Epithelial cell of proximal tubule (primary cell): Measurements from ENCODE around the gene DISC1. TPM values are rescaled to one million over a fixed set of nuclear protein-coding genes. Genes with fewer than 3 reads are reported as not detected.

Source experiments
- DNase-seq: peaks from one replicate; pipeline ENCODE4 v3.0.0-alpha.2; 2011; ENCODE audit warnings: low read depth
- H3K4me3 ChIP-seq: 2 replicates; pipeline ENCODE4 v1.5.1; 2011; ENCODE audit warnings: low read depth, mild to moderate bottlenecking, low read length
- total RNA-seq: library from RNA; depleted of rRNA; stranded (reverse); fragments of >200 nt; gene quantifications from 2 replicates; pipeline ENCODE4 v1.2.3, GENCODE V29; 2015
- TF ChIP-seq, protein P1 (sequence below): conservative IDR thresholded peaks from 2 replicates; pipeline ENCODE4 v1.5.1; 2012; ENCODE audit warnings: low read depth, mild to moderate bottlenecking, low read length

DISC1 gene
- total RNA-seq, 1 donor from 2014 or later: 3.1 TPM

DNA sequence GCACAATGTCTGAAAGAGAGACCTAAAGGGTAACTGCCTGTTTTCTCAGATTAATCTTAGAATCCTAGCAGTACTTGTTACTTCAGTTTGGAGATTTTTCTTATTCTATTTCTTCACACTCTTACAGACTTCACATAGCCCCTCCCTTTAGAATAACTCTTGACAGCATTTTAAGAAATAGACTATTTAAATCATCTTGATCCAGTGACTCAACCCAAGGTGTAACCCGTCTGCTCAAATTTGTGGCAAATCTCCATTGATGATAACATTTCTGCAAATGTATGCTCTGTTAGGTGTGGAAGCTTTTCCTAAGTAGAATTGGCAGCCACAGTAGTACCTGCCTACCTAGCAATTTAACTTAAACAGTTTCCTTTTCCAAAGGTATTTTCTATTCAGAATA, 391.2 kb downstream of the DISC1 start:
- no peak overlapping the region for H3K4me3 ChIP-seq

GRCh38 chr1:232018231-232019025, 391.8 kb downstream of the DISC1 start:
- TF ChIP-seq, protein P1, sequence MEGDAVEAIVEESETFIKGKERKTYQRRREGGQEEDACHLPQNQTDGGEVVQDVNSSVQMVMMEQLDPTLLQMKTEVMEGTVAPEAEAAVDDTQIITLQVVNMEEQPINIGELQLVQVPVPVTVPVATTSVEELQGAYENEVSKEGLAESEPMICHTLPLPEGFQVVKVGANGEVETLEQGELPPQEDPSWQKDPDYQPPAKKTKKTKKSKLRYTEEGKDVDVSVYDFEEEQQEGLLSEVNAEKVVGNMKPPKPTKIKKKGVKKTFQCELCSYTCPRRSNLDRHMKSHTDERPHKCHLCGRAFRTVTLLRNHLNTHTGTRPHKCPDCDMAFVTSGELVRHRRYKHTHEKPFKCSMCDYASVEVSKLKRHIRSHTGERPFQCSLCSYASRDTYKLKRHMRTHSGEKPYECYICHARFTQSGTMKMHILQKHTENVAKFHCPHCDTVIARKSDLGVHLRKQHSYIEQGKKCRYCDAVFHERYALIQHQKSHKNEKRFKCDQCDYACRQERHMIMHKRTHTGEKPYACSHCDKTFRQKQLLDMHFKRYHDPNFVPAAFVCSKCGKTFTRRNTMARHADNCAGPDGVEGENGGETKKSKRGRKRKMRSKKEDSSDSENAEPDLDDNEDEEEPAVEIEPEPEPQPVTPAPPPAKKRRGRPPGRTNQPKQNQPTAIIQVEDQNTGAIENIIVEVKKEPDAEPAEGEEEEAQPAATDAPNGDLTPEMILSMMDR: no peak
- H3K4me3 ChIP-seq: no peak overlapping the region
- DNase-seq: no peak

More for the DNA sequence above, 391.2 kb downstream of the DISC1 start:
- DNase-seq: no peak
- TF ChIP-seq, protein P1: no peak

GRCh38 chr1:232019026-232019340, 392.4 kb downstream of the DISC1 start:
- no peak for DNase-seq
- TF ChIP-seq, protein P1: no peak
- H3K4me3 ChIP-seq: no peak overlapping the region

GRCh38 chr1:232020352-232020751, 393.8 kb downstream of the DISC1 start:
- DNase-seq: no peak
- TF ChIP-seq, protein P1: no peak
- no peak overlapping the region for H3K4me3 ChIP-seq

DNA sequence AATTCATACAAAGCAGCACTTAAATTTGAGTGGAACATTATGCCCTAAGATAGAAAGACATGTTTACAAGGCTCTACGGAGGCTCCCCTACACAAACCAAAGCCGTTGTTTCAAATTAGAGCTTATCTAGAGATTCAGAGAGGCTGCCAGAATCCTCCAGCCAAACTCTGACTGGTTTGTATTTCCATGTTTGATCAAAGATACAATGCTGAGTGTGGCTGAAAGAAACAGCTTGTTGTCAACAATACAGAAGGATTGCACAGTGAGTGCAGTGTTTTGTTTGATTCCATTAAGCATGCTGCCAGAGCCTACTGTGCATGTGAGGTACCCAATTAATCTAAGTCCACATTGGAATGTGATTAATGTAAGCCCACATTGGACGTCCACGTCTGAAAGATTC, 402.7 kb downstream of the DISC1 start:
- no peak overlapping the region for H3K4me3 ChIP-seq
- DNase-seq: no peak
- TF ChIP-seq, protein P1: no peak

DNA sequence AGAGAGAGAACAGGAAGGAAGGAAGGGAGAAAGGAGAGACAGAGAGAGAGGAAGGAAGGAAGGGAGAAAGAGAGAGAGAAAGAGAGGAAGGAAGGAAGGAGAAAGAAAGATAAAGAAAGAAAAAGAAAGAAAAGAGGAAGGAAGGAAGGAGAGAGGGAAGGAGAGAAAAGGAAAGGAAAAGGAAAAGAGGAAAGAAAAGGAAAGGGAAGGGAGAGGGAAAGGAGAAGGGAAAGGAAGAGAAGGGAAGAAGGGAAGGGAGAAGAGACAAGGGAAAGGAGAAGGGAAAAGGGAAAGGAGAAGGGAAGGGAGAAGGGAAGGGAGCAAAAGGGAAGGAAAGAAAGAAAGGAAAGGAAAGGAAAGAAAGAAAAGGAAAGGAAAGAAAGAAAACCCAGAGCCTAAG, 404.6 kb downstream of the DISC1 start:
- DNase-seq: no peak
- H3K4me3 ChIP-seq: no peak overlapping the region
- TF ChIP-seq, protein P1: no peak

GRCh38 chr1:232033285-232033684, 406.7 kb downstream of the DISC1 start:
- TF ChIP-seq, protein P1: no peak
- no peak overlapping the region for H3K4me3 ChIP-seq
- DNase-seq: no peak
